Choroid plexus epithelial cell (primary cell): Measurements from ENCODE around the gene OR2G3.

ENCODE experiments used
- DNase-seq: peaks from one replicate; pipeline ENCODE4 v3.0.0-alpha.2; 2010; ENCODE audit warnings: low read depth
- H3K4me3 ChIP-seq: 2 replicates; pipeline ENCODE4 v1.5.1; 2011; ENCODE audit warnings: low read depth, mild to moderate bottlenecking, control low read depth, low read length, moderate library complexity
- CTCF ChIP-seq: conservative IDR thresholded peaks from 2 replicates; pipeline ENCODE4 v1.5.1; 2011; ENCODE audit warnings: low read depth, mild to moderate bottlenecking, control low read depth, inconsistent platforms, low read length, moderate library complexity

Gene OR2G3

GRCh38 chr1:247578946-247579460 lies 26.4 kb upstream of the OR2G3 start:
- no peak for TF ChIP-seq CTCF
- DNase-seq, result no peak
- no peak overlapping the region for H3K4me3 ChIP-seq

DNA sequence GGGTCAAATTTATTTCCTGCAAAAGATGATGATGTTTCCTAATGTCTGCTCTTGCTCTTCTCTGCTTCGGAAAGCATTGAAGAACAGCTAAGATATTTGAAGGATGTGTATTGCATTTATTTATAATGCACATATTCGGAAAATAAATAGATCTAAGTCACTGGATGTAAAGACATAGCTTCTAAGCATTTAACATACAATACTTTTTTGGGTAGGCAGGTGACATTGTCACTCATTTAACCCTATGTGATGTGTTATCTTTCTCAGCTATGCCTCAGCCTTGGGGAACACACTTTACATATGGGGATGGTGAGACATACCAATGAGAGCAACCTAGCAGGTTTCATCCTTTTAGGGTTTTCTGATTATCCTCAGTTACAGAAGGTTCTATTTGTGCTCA lies 17.3 kb upstream of the OR2G3 start, which contains the start of gene OR2G2:
Gene OR2G2 (plus strand): TSS at position 301 of the 400 bp plus-strand sequence. CDS start 0 bp downstream, at position 301.
- TF ChIP-seq CTCF, result no peak
- H3K4me3 ChIP-seq, result no peak within 1 kb of the TSS
- no peak for DNase-seq

- no peak for TF ChIP-seq CTCF
- no peak for DNase-seq
- H3K4me3 ChIP-seq, result no peak overlapping the region
Observed at GRCh38 chr1:247613405-247613804, 8.0 kb downstream of the OR2G3 start.

DNA sequence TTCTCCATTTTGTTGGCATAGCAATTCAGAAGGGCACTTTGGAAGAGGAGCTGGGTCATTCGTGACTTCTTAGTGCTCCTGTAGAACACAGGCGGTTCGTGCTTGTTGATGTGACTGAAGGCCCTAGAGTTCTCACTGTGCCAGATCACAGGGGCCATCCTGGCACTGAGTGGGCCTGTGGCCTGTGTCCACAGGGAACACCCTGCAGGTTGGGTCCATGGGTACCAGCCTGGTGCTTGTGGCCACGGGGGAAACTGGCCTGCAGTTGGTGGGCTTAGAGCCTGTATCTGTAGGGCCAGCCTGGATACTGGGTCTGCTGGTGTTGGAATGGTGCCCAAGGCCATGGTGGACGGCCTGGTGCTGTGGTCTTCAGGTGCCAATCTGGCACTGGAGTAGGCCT lies 9.2 kb downstream of the OR2G3 start:
- no peak overlapping the region for H3K4me3 ChIP-seq
- DNase-seq, result no peak
- TF ChIP-seq CTCF, result no peak

DNA sequence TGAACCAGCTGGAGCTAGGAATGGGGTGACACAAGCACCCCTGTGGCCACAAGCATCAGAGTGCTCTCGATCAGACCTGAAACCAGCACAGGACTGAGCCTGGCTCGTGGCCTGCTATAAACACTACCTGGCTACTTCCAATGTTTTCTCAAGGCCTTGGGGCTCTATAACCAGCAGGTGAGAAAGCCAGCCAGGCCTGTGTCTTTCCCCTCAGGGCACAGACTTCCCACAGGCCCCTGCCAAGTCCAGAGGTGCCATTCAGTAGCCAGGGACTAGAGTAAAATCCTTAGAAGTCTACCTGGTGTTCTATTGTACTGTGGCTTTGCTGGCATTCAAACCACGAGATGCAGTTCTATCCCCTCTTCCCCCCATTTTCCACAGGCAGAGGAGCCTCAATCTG lies 22.6 kb downstream of the OR2G3 start:
- no peak for DNase-seq
- no peak for TF ChIP-seq CTCF
- no peak overlapping the region for H3K4me3 ChIP-seq

GRCh38 chr1:247638011-247638410 lies 32.6 kb downstream of the OR2G3 start:
- TF ChIP-seq CTCF, result no peak
- no peak for DNase-seq
- no peak overlapping the region for H3K4me3 ChIP-seq

DNA sequence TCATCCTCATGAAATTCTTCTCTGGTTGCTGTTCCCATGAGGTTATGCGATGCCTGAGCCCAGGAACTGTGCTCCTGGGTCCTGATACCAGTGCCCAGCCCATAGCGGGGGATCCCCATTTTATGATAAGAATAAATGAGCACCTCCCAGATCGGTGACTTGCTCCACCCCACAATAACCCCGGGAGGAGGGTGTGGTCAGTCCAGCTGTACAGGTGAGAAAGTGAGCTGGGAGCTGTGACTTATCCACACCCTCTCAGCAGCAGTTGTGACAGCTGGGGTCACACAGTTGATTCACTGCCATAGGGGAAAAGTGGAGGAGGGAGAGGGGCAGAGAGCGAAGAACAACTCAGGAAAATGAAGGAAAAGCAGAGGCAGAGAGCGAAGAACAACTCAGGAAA lies 33.4 kb downstream of the OR2G3 start:
- TF ChIP-seq CTCF, result no peak

More for the DNA sequence above, 33.4 kb downstream of the OR2G3 start:
- no peak for DNase-seq
- no peak overlapping the region for H3K4me3 ChIP-seq
